Peyer's patch (tissue), 4 donors: Measurements from ENCODE around the gene CD68.

Experiments
- POLR2A ChIP-seq, 2 donors: fragments of 450-650 bp; IDR thresholded peaks; one replicate each; pipeline ENCODE4 v1.5.1; 2017; ENCODE audit warnings: antibody characterized with exemption in 2 of 2, mild to moderate bottlenecking in 2 of 2, moderate library complexity in 2 of 2
- TF ChIP-seq, protein P1 (sequence below), 6 experiments: fragments of 450-650 bp in 4 of 6; fragments of 200-600 bp in 2 of 6; sonication (generic) in 1 of 6; IDR thresholded peaks; one replicate each; pipeline ENCODE4 v1.5.1; 2017 to 2019; ENCODE audit warnings: antibody characterized with exemption in 6 of 6, mild to moderate bottlenecking in 3 of 6, moderate library complexity in 1 of 6

DNA sequence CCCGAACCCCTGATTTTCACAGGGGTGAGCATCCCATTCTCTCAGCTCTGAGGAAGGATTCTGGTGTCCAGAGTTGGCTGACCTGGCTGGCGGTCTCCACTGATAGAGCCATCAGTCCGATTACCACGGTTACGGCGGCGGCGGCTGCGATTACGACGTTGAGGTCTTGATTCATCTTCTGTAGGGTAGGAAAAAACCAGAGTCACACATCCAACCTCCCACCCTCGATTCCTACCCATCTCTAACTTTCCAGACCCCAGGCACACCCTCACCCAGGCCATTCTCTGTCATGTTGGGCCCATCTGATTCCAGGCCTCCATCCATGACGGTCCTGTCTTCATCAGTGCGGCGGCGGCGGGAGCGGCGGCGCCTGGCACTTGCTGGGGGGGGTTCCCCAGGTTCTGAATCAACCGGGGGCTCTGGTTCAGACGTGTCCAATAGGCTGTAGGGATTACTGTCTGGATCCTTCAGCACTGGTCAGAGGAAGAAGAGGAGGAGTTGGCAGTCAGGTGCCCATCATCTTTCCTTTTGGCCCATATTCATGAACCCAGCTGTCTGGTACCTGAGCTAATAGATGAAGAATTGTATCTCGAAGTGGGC, 13.1 kb downstream of the CD68 start:
- TF ChIP-seq, protein P1, sequence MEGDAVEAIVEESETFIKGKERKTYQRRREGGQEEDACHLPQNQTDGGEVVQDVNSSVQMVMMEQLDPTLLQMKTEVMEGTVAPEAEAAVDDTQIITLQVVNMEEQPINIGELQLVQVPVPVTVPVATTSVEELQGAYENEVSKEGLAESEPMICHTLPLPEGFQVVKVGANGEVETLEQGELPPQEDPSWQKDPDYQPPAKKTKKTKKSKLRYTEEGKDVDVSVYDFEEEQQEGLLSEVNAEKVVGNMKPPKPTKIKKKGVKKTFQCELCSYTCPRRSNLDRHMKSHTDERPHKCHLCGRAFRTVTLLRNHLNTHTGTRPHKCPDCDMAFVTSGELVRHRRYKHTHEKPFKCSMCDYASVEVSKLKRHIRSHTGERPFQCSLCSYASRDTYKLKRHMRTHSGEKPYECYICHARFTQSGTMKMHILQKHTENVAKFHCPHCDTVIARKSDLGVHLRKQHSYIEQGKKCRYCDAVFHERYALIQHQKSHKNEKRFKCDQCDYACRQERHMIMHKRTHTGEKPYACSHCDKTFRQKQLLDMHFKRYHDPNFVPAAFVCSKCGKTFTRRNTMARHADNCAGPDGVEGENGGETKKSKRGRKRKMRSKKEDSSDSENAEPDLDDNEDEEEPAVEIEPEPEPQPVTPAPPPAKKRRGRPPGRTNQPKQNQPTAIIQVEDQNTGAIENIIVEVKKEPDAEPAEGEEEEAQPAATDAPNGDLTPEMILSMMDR (IDR thresholded peaks at IDR 0.05): no peak
- TF ChIP-seq POLR2A (IDR thresholded peaks at IDR 0.05): no peak
